Left ventricle myocardium inferior (tissue), 1 donor: Measurements from ENCODE around the gene SST. TPM values are rescaled to one million over a fixed set of nuclear protein-coding genes. Genes with fewer than 3 reads are reported as not detected.

Experiments used
- DNase-seq: peaks from one replicate; pipeline ENCODE4 v3.0.0-alpha.2; 2020
- H3K27ac ChIP-seq: fragments of 200-600 bp; replicated peaks from 2 replicates; pipeline ENCODE4 v1.8.0; 2021
- H3K27me3 ChIP-seq: fragments of 200-600 bp; 2 replicates; pipeline ENCODE4 v1.8.0; 2021; ENCODE audit warnings: low read depth
- H3K36me3 ChIP-seq: fragments of 200-600 bp; 2 replicates; pipeline ENCODE4 v1.8.0; 2021
- H3K4me1 ChIP-seq: fragments of 200-600 bp; 2 replicates; pipeline ENCODE4 v1.8.0; 2021
- H3K4me3 ChIP-seq: fragments of 200-600 bp; 2 replicates; pipeline ENCODE4 v1.8.0; 2021; ENCODE audit warnings: mild to moderate bottlenecking, moderate library complexity
- H3K9me3 ChIP-seq: fragments of 200-600 bp; replicated peaks from 2 replicates; pipeline ENCODE4 v1.8.0; 2021
- intact Hi-C: fragments of 100-400 bp; cut with micrococcal nuclease; formaldehyde crosslinking; loops from one replicate; pipeline ENCODE4 v1.11.0; 2022
- total RNA-seq: library from RNA; stranded (reverse); fragmentation: NEBNext Ultra II Directional; extraction: Animal tissue kit (Norgen Biotek cat#: 25700); gene quantifications from one replicate; pipeline ENCODE4 v1.2.1, GENCODE V29; 2021
- TF ChIP-seq, protein P1 (sequence below): fragments of 200-600 bp; IDR thresholded peaks from 2 replicates; pipeline ENCODE4 v1.8.0; 2021; ENCODE audit warnings: antibody characterized with exemption, mild to moderate bottlenecking, borderline replicate concordance
- donor health status: DM: no; HTN: yes; CAD: no; lungs with severe emphysema.

SST gene
- total RNA-seq, 1 donor from 2014 or later: not detected

- no peaks in the 10 kb centered on the region for H3K36me3 ChIP-seq
- H3K4me1 ChIP-seq: peaks cover 9% of the 10 kb centered on the region
- TF ChIP-seq, protein P1, sequence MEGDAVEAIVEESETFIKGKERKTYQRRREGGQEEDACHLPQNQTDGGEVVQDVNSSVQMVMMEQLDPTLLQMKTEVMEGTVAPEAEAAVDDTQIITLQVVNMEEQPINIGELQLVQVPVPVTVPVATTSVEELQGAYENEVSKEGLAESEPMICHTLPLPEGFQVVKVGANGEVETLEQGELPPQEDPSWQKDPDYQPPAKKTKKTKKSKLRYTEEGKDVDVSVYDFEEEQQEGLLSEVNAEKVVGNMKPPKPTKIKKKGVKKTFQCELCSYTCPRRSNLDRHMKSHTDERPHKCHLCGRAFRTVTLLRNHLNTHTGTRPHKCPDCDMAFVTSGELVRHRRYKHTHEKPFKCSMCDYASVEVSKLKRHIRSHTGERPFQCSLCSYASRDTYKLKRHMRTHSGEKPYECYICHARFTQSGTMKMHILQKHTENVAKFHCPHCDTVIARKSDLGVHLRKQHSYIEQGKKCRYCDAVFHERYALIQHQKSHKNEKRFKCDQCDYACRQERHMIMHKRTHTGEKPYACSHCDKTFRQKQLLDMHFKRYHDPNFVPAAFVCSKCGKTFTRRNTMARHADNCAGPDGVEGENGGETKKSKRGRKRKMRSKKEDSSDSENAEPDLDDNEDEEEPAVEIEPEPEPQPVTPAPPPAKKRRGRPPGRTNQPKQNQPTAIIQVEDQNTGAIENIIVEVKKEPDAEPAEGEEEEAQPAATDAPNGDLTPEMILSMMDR: no peak
These were observed 28.7 kb downstream of the SST start for GRCh38 chr3:187641320-187642016.

DNA sequence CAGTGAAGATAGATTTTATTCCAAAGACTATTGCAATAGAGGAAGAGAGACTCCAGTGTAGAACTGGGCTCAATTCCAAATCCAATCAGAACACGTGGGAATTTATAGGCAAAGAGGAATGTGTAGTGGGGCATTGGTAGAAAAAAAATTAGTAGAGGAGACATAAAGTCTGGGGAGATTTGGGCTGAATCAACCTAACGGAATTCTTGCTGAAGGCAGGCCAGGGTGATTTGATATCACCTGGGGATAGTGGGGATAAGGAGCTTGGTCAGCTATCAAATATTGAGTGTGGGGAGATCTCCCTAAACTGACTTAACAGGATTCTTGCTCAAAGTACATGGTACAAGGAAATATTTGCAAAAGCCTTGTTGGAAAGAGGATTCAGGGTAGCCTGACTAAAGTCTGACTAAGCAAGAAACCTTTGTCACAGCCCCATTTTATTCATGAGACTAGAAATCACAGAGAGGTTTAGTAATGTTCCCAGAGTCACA is 29.6 kb downstream of the SST start:
- no peaks in the 10 kb centered on the region for H3K36me3 ChIP-seq
- peaks cover 11% of the 10 kb centered on the region for H3K9me3 ChIP-seq
- no peak overlapping the region for H3K4me3 ChIP-seq
- no peak for DNase-seq
- intact Hi-C loops: no loop called here
- TF ChIP-seq, protein P1: no peak
- H3K27me3 ChIP-seq: peaks cover 13% of the 10 kb centered on the region
- H3K27ac ChIP-seq: no peak overlapping the region
- H3K4me1 ChIP-seq: peaks cover 9% of the 10 kb centered on the region

More at GRCh38 chr3:187641320-187642016, 28.7 kb downstream of the SST start:
- Histone ChIP-seq H3K4me3 (no peak overlapping the region), H3K27ac (no peak overlapping the region), H3K27me3 (peaks cover 18% of the 10 kb centered on the region), H3K9me3 (peaks cover 8% of the 10 kb centered on the region)
- intact Hi-C loops: no loop called here
- DNase-seq: no peak

- Histone ChIP-seq H3K27me3 (peaks cover 8% of the 10 kb centered on the region), H3K4me3 (no peak overlapping the region), H3K27ac (no peak overlapping the region), H3K36me3 (no peaks in the 10 kb centered on the region), H3K4me1 (peaks cover 9% of the 10 kb centered on the region), H3K9me3 (peaks cover 17% of the 10 kb centered on the region)
- TF ChIP-seq, protein P1: no peak
- intact Hi-C loops: no loop called here
- DNase-seq: no peak
These were observed 30.1 kb downstream of the SST start for GRCh38 chr3:187639927-187640568.

DNA sequence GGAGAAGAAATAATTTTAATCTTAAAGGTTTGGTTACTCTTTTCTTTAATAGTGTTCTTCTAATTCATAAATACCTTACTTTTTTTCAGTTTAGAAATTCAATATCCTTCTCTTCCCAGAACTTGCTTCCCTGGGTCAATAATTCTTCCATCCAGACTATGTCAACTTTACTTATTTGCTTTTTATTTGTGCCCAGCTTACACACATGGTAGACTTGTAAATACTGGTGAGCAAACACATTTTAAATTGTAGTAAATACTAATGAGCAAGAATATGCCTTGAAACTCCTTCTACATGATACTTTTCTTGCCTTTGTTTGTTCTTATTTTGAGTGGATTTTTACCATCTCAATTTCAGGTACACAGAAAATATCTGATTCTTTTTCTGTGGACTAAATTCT is 33.7 kb downstream of the SST start:
- intact Hi-C loops: no loop called here

DNA sequence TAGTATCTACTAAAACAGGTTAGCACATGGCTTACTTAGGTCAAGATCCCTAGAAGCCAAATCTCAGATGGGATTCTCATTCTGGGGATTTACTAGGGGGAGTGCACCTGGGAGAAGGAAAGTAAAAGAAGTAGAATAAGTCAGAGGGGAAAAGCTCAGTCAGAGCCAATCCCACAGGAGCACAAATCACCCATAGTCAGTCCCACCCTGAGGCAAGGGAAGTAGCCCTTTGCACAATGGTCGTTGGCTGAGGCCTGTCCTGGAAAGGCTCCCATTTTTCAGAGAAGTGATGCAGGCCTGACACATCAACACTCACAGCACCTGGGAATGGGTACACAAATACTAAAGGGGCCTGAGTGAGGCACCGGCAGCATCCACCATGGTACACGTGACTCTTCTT is 39.8 kb downstream of the SST start:
- H3K4me3 ChIP-seq: no peak overlapping the region
- intact Hi-C loops: no loop called here
- peaks cover 20% of the 10 kb centered on the region for H3K9me3 ChIP-seq
- peaks cover 5% of the 10 kb centered on the region for H3K27me3 ChIP-seq
- no peak for DNase-seq
- no peaks in the 10 kb centered on the region for H3K4me1 ChIP-seq
- H3K27ac ChIP-seq: no peak overlapping the region
- TF ChIP-seq, protein P1: no peak
- no peaks in the 10 kb centered on the region for H3K36me3 ChIP-seq

More for the DNA sequence above, 33.7 kb downstream of the SST start:
- Histone ChIP-seq H3K36me3 (no peaks in the 10 kb centered on the region), H3K27me3 (no peaks in the 10 kb centered on the region), H3K4me3 (no peak overlapping the region), H3K4me1 (peaks cover 9% of the 10 kb centered on the region), H3K27ac (no peak overlapping the region), H3K9me3 (peaks cover 33% of the 10 kb centered on the region)
- TF ChIP-seq, protein P1: no peak
- no peak for DNase-seq
